B cell (primary cell): ENCODE measurements around the gene EPHB3. TPM values are rescaled to one million over a fixed set of nuclear protein-coding genes. Genes with fewer than 3 reads are reported as not detected.

Source experiments
- ATAC-seq: fragments of 200-7000 bp; cut with Tn5 transposase; one replicate; pipeline ENCODE4 v1.10.0; 2021; ENCODE audit warnings: low read depth, mild to moderate bottlenecking, moderate number of reproducible peaks, moderate library complexity
- CTCF ChIA-PET: fragments of 350-600 bp; sonication (Branson Sonifier 250); formaldehyde crosslinking; loops from one replicate; lab custom pipeline; 2021; ENCODE audit warnings: antibody characterized with exemption, inconsistent platforms; lab: Charles Lee
- POLR2A ChIA-PET: fragments of 350-600 bp; sonication (Branson Sonifier 250); formaldehyde crosslinking; loops from one replicate; lab custom pipeline; 2021; ENCODE audit warnings: antibody characterized with exemption; lab: Charles Lee
- DNase-seq: peaks from one replicate; pipeline ENCODE4 v3.0.0; 2013
- H2AFZ ChIP-seq: 2 replicates; pipeline ENCODE4 v1.6.1; 2012; ENCODE audit warnings: mild to moderate bottlenecking, low read depth, low read length; ENCODE audit not compliant: insufficient read depth, poor library complexity, severe bottlenecking
- H3K27ac ChIP-seq, 2 donors: 1 replicate in 1 of 2; 2 replicates in 1 of 2; pipeline ENCODE4 v1.5.1; 2012 to 2013; ENCODE audit warnings: low read length in 2 of 2, mild to moderate bottlenecking in 2 of 2, moderate library complexity in 1 of 2
- H3K27me3 ChIP-seq, 4 experiments: fragments of 200-600 bp in 1 of 4; sonication (generic) in 1 of 4; replicated peaks in 1 of 4; 1 replicate in 2 of 4; 2 replicates in 2 of 4; pipeline versions ENCODE4 v1.6.1 to v1.7.0; 2013 to 2016; ENCODE audit warnings: low read length in 3 of 4, mild to moderate bottlenecking in 2 of 4, mixed read lengths in 1 of 4, moderate library complexity in 1 of 4; ENCODE audit not compliant: insufficient read depth in 4 of 4, control insufficient read depth in 3 of 4; ENCODE audit errors: control extremely low read depth in 1 of 4
- H3K36me3 ChIP-seq, 2 experiments: replicated peaks in 1 of 2; 1 replicate in 1 of 2; 2 replicates in 1 of 2; pipeline versions ENCODE4 v1.6.1 to v1.7.1; 2013; ENCODE audit warnings: low read length in 1 of 2; ENCODE audit not compliant: insufficient read depth in 2 of 2, control insufficient read depth in 1 of 2; ENCODE audit errors: control extremely low read depth in 1 of 2, extremely low read depth in 1 of 2
- H3K4me1 ChIP-seq, 2 donors: fragments of 200-600 bp in 1 of 2; sonication (generic) in 1 of 2; 1 replicate in 1 of 2; 2 replicates in 1 of 2; pipeline versions ENCODE4 v1.5.1 to v1.6.1; 2013 to 2017; ENCODE audit warnings: low read length in 2 of 2; ENCODE audit not compliant: control insufficient read depth in 2 of 2, insufficient read depth in 2 of 2
- H3K4me2 ChIP-seq: replicated peaks from 2 replicates; pipeline ENCODE3; 2012; ENCODE audit warnings: mild to moderate bottlenecking, low read depth, low read length; ENCODE audit not compliant: poor library complexity, severe bottlenecking
- H3K4me3 ChIP-seq, 5 experiments: fragments of 200-600 bp in 1 of 5; sonication (generic) in 1 of 5; 1 replicate in 3 of 5; 2 replicates in 2 of 5; pipeline versions ENCODE4 v1.5.1 to v1.7.0; 2011 to 2016; ENCODE audit warnings: low read length in 4 of 5, mild to moderate bottlenecking in 4 of 5, low read depth in 2 of 5, control low read depth in 1 of 5, moderate library complexity in 1 of 5; ENCODE audit not compliant: insufficient read depth in 1 of 5; ENCODE audit errors: control extremely low read depth in 1 of 5, extremely low read depth in 1 of 5
- H3K79me2 ChIP-seq: fragments of 200-600 bp; sonication (generic); one replicate; pipeline ENCODE4 v1.6.0; 2016; ENCODE audit warnings: low read length; ENCODE audit not compliant: control insufficient read depth, insufficient read depth
- H3K9ac ChIP-seq: fragments of 200-600 bp; sonication (generic); 2 replicates; pipeline ENCODE4 v1.6.1; 2017; ENCODE audit warnings: mild to moderate bottlenecking, low read length, moderate library complexity
- H3K9me3 ChIP-seq, 3 donors: one replicate each; pipeline versions ENCODE4 v1.6.1 to v1.7.1; 2013; ENCODE audit warnings: low read length in 2 of 3; ENCODE audit not compliant: control insufficient read depth in 2 of 3, insufficient read depth in 1 of 3; ENCODE audit errors: control extremely low read depth in 1 of 3
- H4K20me1 ChIP-seq: 2 replicates; pipeline ENCODE4 v1.6.0; 2012; ENCODE audit warnings: mild to moderate bottlenecking, low read length; ENCODE audit not compliant: insufficient read depth, control insufficient read depth, poor library complexity, severe bottlenecking
- H3K27ac Mint-ChIP-seq: one replicate; pipeline ENCODE4 v1.8.0; 2021; ENCODE audit warnings: mixed read lengths
- H3K27me3 Mint-ChIP-seq: one replicate; pipeline ENCODE4 v1.8.0; 2021; ENCODE audit warnings: mixed read lengths
- H3K4me1 Mint-ChIP-seq: one replicate; pipeline ENCODE4 v1.8.0; 2021; ENCODE audit warnings: mixed read lengths
- H3K4me3 Mint-ChIP-seq: one replicate; pipeline ENCODE4 v1.8.0; 2021; ENCODE audit warnings: mixed read lengths
- H3K9me3 Mint-ChIP-seq: one replicate; pipeline ENCODE4 v1.8.0; 2022; ENCODE audit warnings: mixed read lengths; ENCODE audit not compliant: insufficient read depth
- EZH2 ChIP-seq: IDR thresholded peaks from 2 replicates; pipeline ENCODE4 v1.6.1; 2012; ENCODE audit warnings: borderline replicate concordance, low read depth, mild to moderate bottlenecking, moderate library complexity, low read length; ENCODE audit not compliant: insufficient read depth, poor library complexity, severe bottlenecking
- WGBS: methylation state at CpG from one replicate; pipeline ENCODE4 v1.1.5; 2013; ENCODE audit warnings: missing lambda C conversion rate; ENCODE audit not compliant: insufficient coverage; 5-methylcytosine and 5-hydroxymethylcytosine counted together
- intact Hi-C: fragments of 100-400 bp; cut with micrococcal nuclease; formaldehyde crosslinking; loops from one replicate; pipeline ENCODE4 v1.10.0; 2022
- polyA plus RNA-seq: library from polyadenylated mRNA; depleted of rRNA; stranded (reverse); fragments of >200 nt; gene quantifications from 2 replicates; pipeline ENCODE4 v1.2.3, GENCODE V29; 2012
- total RNA-seq, 2 donors: library from RNA; stranded (reverse); fragments of 120-200 nt in 1 of 2; gene quantifications; 1 replicate in 1 of 2; 2 replicates in 1 of 2; pipeline versions ENCODE4 v1.2.3 to v1.2.4, GENCODE V29; 2013 to 2022
- TF ChIP-seq, protein P1 (sequence below): fragments of 200-600 bp; IDR thresholded peaks from one replicate; pipeline ENCODE4 v1.8.0; 2022; ENCODE audit warnings: antibody characterized with exemption, mild to moderate bottlenecking

Gene EPHB3
- total and polyA plus RNA-seq, 2 donors (not counting 1 experiment from before 2014, with no cell fraction given): 0.06 to 0.07 TPM

DNA sequence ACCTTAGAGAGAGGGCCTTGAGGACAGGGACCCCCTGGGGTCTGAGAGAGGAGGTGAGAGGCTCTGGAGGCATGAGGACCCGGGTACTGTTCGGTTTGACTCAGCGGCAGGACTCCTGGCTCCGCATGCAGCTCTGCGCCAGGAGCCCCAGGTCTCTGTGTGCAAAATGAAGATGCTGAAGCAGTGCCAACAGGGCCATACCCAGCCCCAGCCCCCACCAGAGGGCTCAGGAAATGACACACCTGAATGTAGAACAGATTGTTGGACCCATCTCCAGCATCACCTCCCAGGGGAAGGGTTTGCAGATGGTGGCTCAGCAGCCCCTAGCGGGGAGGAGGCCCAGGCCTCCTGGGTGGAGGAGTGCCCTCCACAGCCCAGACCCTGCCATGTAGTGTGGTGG lies 30.2 kb downstream of the EPHB3 start:
- CTCF ChIA-PET: no interaction called here
- Histone ChIP-seq H3K9me3 (no peaks in the 10 kb centered on the region), H3K27ac (no peak overlapping the region), H3K4me1 (no peaks in the 10 kb centered on the region), H3K4me3 (no peak overlapping the region), H4K20me1 (no peaks in the 10 kb centered on the region), H2AFZ (no peak overlapping the region), H3K27me3 (peaks cover 0 to 7% (median 2%) of the 10 kb centered on the region in 4 experiments), H3K36me3 (no peaks in the 10 kb centered on the region), H3K79me2 (no peaks in the 10 kb centered on the region), H3K9ac (no peak overlapping the region), H3K4me2 (no peak overlapping the region)
- Mint-ChIP-seq H3K27ac (no peak overlapping the region), H3K27me3 (peaks cover 7% of the 10 kb centered on the region), H3K9me3 (no peaks in the 10 kb centered on the region), H3K4me1 (no peaks in the 10 kb centered on the region), H3K4me3 (no peak overlapping the region)
- TF ChIP-seq EZH2: no peak
- TF ChIP-seq, protein P1, sequence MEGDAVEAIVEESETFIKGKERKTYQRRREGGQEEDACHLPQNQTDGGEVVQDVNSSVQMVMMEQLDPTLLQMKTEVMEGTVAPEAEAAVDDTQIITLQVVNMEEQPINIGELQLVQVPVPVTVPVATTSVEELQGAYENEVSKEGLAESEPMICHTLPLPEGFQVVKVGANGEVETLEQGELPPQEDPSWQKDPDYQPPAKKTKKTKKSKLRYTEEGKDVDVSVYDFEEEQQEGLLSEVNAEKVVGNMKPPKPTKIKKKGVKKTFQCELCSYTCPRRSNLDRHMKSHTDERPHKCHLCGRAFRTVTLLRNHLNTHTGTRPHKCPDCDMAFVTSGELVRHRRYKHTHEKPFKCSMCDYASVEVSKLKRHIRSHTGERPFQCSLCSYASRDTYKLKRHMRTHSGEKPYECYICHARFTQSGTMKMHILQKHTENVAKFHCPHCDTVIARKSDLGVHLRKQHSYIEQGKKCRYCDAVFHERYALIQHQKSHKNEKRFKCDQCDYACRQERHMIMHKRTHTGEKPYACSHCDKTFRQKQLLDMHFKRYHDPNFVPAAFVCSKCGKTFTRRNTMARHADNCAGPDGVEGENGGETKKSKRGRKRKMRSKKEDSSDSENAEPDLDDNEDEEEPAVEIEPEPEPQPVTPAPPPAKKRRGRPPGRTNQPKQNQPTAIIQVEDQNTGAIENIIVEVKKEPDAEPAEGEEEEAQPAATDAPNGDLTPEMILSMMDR: no peak
- DNase-seq: no peak
- WGBS: 97% methylated on average over 5 of the region's 6 CpGs
- intact Hi-C loops: no loop called here
- POLR2A ChIA-PET: no interaction called here
- no peak for ATAC-seq

DNA sequence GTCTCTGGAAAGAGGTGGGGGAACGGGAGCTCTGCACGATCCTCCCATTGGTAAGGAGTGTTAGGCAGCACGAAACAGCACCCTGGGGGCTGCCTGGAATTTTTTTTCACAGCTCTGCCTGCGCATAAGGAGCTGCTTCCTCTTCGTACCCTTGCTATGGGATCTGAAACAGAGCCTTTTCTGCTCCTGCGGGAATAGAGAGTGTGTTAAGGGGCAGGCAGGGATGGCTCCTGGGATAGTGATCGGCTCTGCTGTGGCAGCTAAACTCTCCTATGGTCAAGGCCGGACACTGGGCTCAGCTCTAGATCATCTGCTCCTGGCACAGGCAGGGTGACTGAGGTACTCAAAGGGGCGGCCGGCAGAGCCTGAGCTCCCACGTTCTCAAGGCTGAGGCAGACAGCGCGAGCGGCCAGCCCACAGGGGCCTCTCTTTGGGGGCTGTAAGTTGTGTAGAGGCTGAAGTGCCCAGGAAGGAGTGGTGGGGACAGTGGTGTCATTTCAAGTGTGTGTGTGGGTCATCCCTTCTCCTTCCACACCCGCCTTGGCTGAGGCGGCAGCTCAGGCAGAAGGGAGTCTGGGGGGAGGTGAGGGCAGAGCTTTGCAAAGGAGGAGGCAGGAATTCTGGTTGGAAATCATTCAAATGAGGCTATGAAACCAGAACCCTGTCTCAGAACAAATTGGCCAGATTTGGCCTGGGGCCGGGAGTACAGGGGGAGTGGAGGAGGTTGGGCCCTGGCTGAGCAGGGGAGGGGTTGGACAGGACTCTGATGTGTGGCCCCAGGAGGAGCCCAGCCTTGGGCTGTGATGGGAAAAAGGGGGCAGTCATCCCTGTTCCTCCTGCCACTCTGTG lies 31.0 kb downstream of the EPHB3 start:
- CTCF ChIA-PET: no interaction called here
- ATAC-seq (no peak), DNase-seq (no peak)
- Histone ChIP-seq H3K4me1 (no peaks in the 10 kb centered on the region), H2AFZ (no peak overlapping the region), H3K27me3 (peaks cover 0 to 7% (median 2%) of the 10 kb centered on the region in 4 experiments), H3K9ac (no peak overlapping the region), H3K4me3 (no peak overlapping the region), H3K9me3 (no peaks in the 10 kb centered on the region), H3K4me2 (no peak overlapping the region), H4K20me1 (no peaks in the 10 kb centered on the region), H3K27ac (no peak overlapping the region), H3K36me3 (no peaks in the 10 kb centered on the region), H3K79me2 (no peaks in the 10 kb centered on the region)
- 89% methylated on average over 16 of the region's 17 CpGs for WGBS
- Mint-ChIP-seq H3K4me3 (no peak overlapping the region), H3K27ac (no peak overlapping the region), H3K4me1 (no peaks in the 10 kb centered on the region), H3K9me3 (no peaks in the 10 kb centered on the region), H3K27me3 (peaks cover 7% of the 10 kb centered on the region)
- POLR2A ChIA-PET: no interaction called here
- intact Hi-C loops: no loop called here
- TF ChIP-seq, protein P1: no peak
- no peak for TF ChIP-seq EZH2
